Endodermal cell (in vitro differentiated cells): ENCODE results near the gene POLR1E. TPM values are rescaled to one million over a fixed set of nuclear protein-coding genes. Genes with fewer than 3 reads are reported as not detected.

ENCODE experiments used
- DNase-seq: peaks from one replicate; pipeline ENCODE4 v3.0.0-alpha.2; 2017
- H3K27ac ChIP-seq: 2 replicates; pipeline ENCODE4 v1.5.1; 2013; ENCODE audit warnings: mild to moderate bottlenecking, low read depth, low read length, moderate library complexity
- H3K27me3 ChIP-seq: 2 replicates; pipeline ENCODE4 v1.6.1; 2013; ENCODE audit warnings: mild to moderate bottlenecking, low read length, moderate library complexity; ENCODE audit not compliant: insufficient read depth, control insufficient read depth, poor library complexity, severe bottlenecking
- H3K36me3 ChIP-seq: 2 replicates; pipeline ENCODE4 v1.7.0; 2013; ENCODE audit warnings: mild to moderate bottlenecking, low read length, moderate library complexity; ENCODE audit not compliant: control insufficient read depth, insufficient read depth
- H3K4me1 ChIP-seq: one replicate; pipeline ENCODE4 v1.7.0; 2013; ENCODE audit warnings: low read length; ENCODE audit not compliant: control insufficient read depth, insufficient read depth
- H3K4me3 ChIP-seq: 2 replicates; pipeline ENCODE4 v1.5.1; 2013; ENCODE audit warnings: mild to moderate bottlenecking, low read length, moderate library complexity
- H3K9ac ChIP-seq: 2 replicates; pipeline ENCODE4 v1.6.1; 2013; ENCODE audit warnings: mild to moderate bottlenecking, low read length, moderate library complexity; ENCODE audit not compliant: poor library complexity, severe bottlenecking; ENCODE audit errors: extremely low read depth
- H3K9me3 ChIP-seq: 2 replicates; pipeline ENCODE4 v1.6.1; 2013; ENCODE audit warnings: mild to moderate bottlenecking, low read length, moderate library complexity; ENCODE audit not compliant: control insufficient read depth
- H3K27ac Mint-ChIP-seq: 2 replicates; pipeline ENCODE4 v1.8.0; 2020; ENCODE audit warnings: mixed read lengths
- H3K27me3 Mint-ChIP-seq: 2 replicates; pipeline ENCODE4 v1.8.0; 2021; ENCODE audit warnings: mild to moderate bottlenecking, mixed read lengths; ENCODE audit not compliant: insufficient read depth
- H3K36me3 Mint-ChIP-seq: 2 replicates; pipeline ENCODE4 v1.8.0; 2020; ENCODE audit warnings: low read depth, mixed read lengths
- H3K4me1 Mint-ChIP-seq: 2 replicates; pipeline ENCODE4 v1.8.0; 2020; ENCODE audit warnings: mixed read lengths
- H3K4me3 Mint-ChIP-seq: 2 replicates; pipeline ENCODE4 v1.8.0; 2020; ENCODE audit warnings: mild to moderate bottlenecking, moderate library complexity, mixed read lengths
- H3K9me3 Mint-ChIP-seq: 2 replicates; pipeline ENCODE4 v1.8.0; 2020; ENCODE audit warnings: mild to moderate bottlenecking, mixed read lengths
- WGBS, 2 experiments: methylation state at CpG; one replicate each; pipeline versions ENCODE4 v1.1.5 to v1.1.7; 2013; ENCODE audit warnings: missing lambda C conversion rate in 2 of 2, mixed read lengths in 1 of 2; ENCODE audit not compliant: insufficient coverage in 1 of 2, insufficient read length in 1 of 2; 5-methylcytosine and 5-hydroxymethylcytosine counted together
- total RNA-seq, 2 donors: library from RNA; stranded (reverse); fragmentation: NEBNext Ultra II Directional in 1 of 2; extraction: Animal tissue kit (Norgen Biotek cat#: 25700) in 1 of 2; gene quantifications; 2 replicates in 1 of 2; 3 replicates in 1 of 2; pipeline ENCODE4 v1.2.1, GENCODE V29; 2021
- TF ChIP-seq, protein P1 (sequence below): fragments of 200-600 bp; sonication (generic); conservative IDR thresholded peaks from 2 replicates; pipeline ENCODE4 v1.5.0; 2021; ENCODE audit warnings: antibody characterized with exemption, mild to moderate bottlenecking

The POLR1E gene
- total RNA-seq, 2 donors from 2014 or later = 23.5 to 25.2 TPM

DNA sequence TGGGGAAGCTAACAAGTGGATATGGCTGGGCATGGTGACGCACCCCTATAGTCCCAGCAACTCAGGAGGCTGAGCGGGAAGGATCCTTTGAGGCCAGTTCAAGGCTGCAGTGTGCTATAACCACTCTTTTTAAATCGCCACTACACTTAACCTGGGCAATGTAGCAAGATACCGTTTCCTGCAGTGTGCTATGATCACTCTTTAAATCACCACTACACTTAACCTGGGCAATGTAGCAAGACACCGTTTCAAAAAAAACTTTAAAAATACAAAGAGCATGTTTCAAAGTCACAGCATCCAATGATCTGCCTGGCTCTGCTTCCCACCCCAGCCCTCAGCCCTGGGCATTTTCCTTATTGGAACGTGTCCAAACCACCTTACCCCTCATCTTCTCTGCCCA lies 48.7 kb upstream of the POLR1E start:
- Mint-ChIP-seq H3K9me3 (no peaks in the 10 kb centered on the region), H3K27me3 (no peaks in the 10 kb centered on the region), H3K4me3 (no peak overlapping the region), H3K36me3 (peaks cover 75% of the 10 kb centered on the region), H3K27ac (no peak overlapping the region), H3K4me1 (peaks cover 7% of the 10 kb centered on the region)
- H3K9ac ChIP-seq = no peak overlapping the region
- H3K27me3 ChIP-seq = no peaks in the 10 kb centered on the region
- H3K9me3 ChIP-seq = no peaks in the 10 kb centered on the region
- WGBS, 2 experiments = 94 to 96% methylated on average over 5 to 6 of the region's 6 CpGs
- H3K4me3 ChIP-seq = no peak overlapping the region
- H3K4me1 ChIP-seq = no peaks in the 10 kb centered on the region
- TF ChIP-seq, protein P1, sequence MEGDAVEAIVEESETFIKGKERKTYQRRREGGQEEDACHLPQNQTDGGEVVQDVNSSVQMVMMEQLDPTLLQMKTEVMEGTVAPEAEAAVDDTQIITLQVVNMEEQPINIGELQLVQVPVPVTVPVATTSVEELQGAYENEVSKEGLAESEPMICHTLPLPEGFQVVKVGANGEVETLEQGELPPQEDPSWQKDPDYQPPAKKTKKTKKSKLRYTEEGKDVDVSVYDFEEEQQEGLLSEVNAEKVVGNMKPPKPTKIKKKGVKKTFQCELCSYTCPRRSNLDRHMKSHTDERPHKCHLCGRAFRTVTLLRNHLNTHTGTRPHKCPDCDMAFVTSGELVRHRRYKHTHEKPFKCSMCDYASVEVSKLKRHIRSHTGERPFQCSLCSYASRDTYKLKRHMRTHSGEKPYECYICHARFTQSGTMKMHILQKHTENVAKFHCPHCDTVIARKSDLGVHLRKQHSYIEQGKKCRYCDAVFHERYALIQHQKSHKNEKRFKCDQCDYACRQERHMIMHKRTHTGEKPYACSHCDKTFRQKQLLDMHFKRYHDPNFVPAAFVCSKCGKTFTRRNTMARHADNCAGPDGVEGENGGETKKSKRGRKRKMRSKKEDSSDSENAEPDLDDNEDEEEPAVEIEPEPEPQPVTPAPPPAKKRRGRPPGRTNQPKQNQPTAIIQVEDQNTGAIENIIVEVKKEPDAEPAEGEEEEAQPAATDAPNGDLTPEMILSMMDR = no peak
- DNase-seq = no peak
- H3K36me3 ChIP-seq = peaks cover 93% of the 10 kb centered on the region
- no peak overlapping the region for H3K27ac ChIP-seq

DNA sequence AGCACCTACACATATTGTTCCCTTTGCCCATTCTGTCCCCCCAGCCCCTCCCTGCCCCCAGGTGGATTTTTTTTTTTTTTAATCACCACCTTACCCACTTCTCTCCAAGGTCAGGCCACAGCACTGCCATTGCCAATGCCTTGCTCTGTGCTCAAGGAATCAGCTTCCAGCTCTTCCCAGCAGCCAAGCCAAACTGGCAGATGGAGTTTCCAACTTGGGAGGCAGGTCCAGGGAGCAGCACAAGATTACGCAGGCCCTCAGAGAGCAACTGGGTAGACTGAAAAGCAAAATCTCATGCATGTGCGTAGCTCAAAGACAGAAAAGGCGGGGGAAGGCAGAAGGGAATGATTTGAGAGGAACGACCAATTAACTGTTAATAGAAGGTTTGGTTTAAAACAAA lies 48.1 kb upstream of the POLR1E start:
- Mint-ChIP-seq H3K4me3 (no peak overlapping the region), H3K4me1 (peaks cover 7% of the 10 kb centered on the region), H3K9me3 (no peaks in the 10 kb centered on the region), H3K27me3 (no peaks in the 10 kb centered on the region), H3K27ac (no peak overlapping the region), H3K36me3 (peaks cover 76% of the 10 kb centered on the region)
- WGBS, 2 experiments = 89 to 97% methylated on average over 4 of the region's 4 CpGs
- no peak overlapping the region for H3K27ac ChIP-seq
- TF ChIP-seq, protein P1 = no peak
- no peaks in the 10 kb centered on the region for H3K4me1 ChIP-seq
- peaks cover 93% of the 10 kb centered on the region for H3K36me3 ChIP-seq
- no peak for DNase-seq
- H3K9ac ChIP-seq = no peak overlapping the region
- no peaks in the 10 kb centered on the region for H3K9me3 ChIP-seq
- H3K4me3 ChIP-seq = no peak overlapping the region
- no peaks in the 10 kb centered on the region for H3K27me3 ChIP-seq

DNA sequence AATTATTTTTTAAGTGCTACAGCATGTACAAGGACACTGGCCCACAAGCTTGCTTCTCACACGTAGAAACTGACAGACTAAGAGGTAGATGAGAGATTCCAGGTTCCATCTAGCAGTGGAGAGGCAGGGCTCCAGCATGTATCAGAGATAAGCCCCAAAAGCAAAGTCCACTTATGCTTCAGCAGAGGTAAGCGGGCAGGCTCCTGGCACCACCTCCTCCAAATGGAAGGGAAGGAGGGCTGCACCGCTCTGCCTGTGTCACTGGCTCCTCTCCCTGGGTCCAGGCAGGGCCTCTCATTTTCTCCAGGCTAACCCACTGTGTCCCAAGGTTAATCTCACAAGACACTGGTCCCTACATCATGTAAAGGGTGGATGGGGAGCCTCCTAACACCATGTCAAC lies 47.4 kb upstream of the POLR1E start:
- Mint-ChIP-seq H3K27me3 (no peaks in the 10 kb centered on the region), H3K36me3 (peaks cover 75% of the 10 kb centered on the region), H3K27ac (no peak overlapping the region), H3K9me3 (no peaks in the 10 kb centered on the region), H3K4me1 (peaks cover 7% of the 10 kb centered on the region), H3K4me3 (no peak overlapping the region)
- no peak for DNase-seq
- no peaks in the 10 kb centered on the region for H3K4me1 ChIP-seq
- H3K9ac ChIP-seq = no peak overlapping the region
- no peak overlapping the region for H3K4me3 ChIP-seq
- H3K36me3 ChIP-seq = peaks cover 91% of the 10 kb centered on the region
- WGBS, 2 experiments = 95 to 100% methylated on average over 2 to 3 of the region's 3 CpGs
- no peaks in the 10 kb centered on the region for H3K27me3 ChIP-seq
- H3K9me3 ChIP-seq = no peaks in the 10 kb centered on the region
- H3K27ac ChIP-seq = no peak overlapping the region
- TF ChIP-seq, protein P1 = no peak
